Heart left ventricle (tissue), 16 donors: Measurements from ENCODE around the gene ARHGAP15. TPM values are rescaled to one million over a fixed set of nuclear protein-coding genes. Genes with fewer than 3 reads are reported as not detected.

Source experiments
- ATAC-seq, 4 donors: fragments of 200-7000 bp; cut with Tn5 transposase; one replicate each; pipeline ENCODE4 v1.9.1; 2020 to 2022; ENCODE audit warnings: moderate library complexity in 4 of 4, mild to moderate bottlenecking in 3 of 4, moderate number of reproducible peaks in 1 of 4
- DNase-seq, 5 donors: peaks; one replicate each; pipeline ENCODE4 v3.0.0-alpha.2; 2020
- H3K27ac ChIP-seq, 12 donors: fragments of 200-600 bp; sonication (generic) in 4 of 12; one replicate each; pipeline versions ENCODE4 v1.5.0 to v1.8.0; 2016 to 2022; ENCODE audit warnings: mild to moderate bottlenecking in 2 of 12
- H3K27me3 ChIP-seq, 9 donors: fragments of 200-600 bp; sonication (generic) in 2 of 9; one replicate each; pipeline versions ENCODE4 v1.5.1 to v1.8.0; 2016 to 2022; ENCODE audit warnings: mild to moderate bottlenecking in 3 of 9
- H3K36me3 ChIP-seq, 9 donors: fragments of 200-600 bp; sonication (generic) in 2 of 9; one replicate each; pipeline versions ENCODE4 v1.5.0 to v1.8.0; 2018 to 2022; ENCODE audit warnings: mild to moderate bottlenecking in 2 of 9
- H3K4me1 ChIP-seq, 12 donors: fragments of 200-600 bp; sonication (generic) in 4 of 12; one replicate each; pipeline versions ENCODE4 v1.5.0 to v1.8.0; 2016 to 2022; ENCODE audit warnings: mild to moderate bottlenecking in 3 of 12
- H3K4me3 ChIP-seq, 12 donors: fragments of 200-600 bp; sonication (generic) in 4 of 12; one replicate each; pipeline versions ENCODE4 v1.5.0 to v1.8.0; 2017 to 2022; ENCODE audit warnings: mild to moderate bottlenecking in 9 of 12, moderate library complexity in 4 of 12
- H3K9me3 ChIP-seq, 12 donors: fragments of 200-600 bp; sonication (generic) in 4 of 12; one replicate each; pipeline versions ENCODE4 v1.5.0 to v1.8.0; 2016 to 2022; ENCODE audit warnings: mild to moderate bottlenecking in 1 of 12
- POLR2A ChIP-seq, 2 donors: fragments of 450-650 bp; IDR thresholded peaks; one replicate each; pipeline ENCODE4 v1.6.1; 2017; ENCODE audit warnings: antibody characterized with exemption in 2 of 2, mild to moderate bottlenecking in 2 of 2, moderate library complexity in 2 of 2
- WGBS, 4 donors: extraction: QIAGEN DNeasy Blood & Tissue Kit in 2 of 4; methylation state at CpG; one replicate each; pipeline versions ENCODE4 v1.1.5 to v1.1.7; 2013 to 2018; 5-methylcytosine and 5-hydroxymethylcytosine counted together
- intact Hi-C, 10 donors: fragments of 100-400 bp; cut with DNase I; formaldehyde crosslinking; loops; one replicate each; pipeline versions ENCODE4 v1.11.1 to v1.14.2; 2022
- polyA plus RNA-seq, 2 donors: library from polyadenylated mRNA; stranded (reverse); fragments of 200-250 nt; gene quantifications; one replicate each; pipeline ENCODE4 v1.2.3, GENCODE V29; 2013
- total RNA-seq, 9 donors: library from RNA; depleted of rRNA in 2 of 9; stranded (reverse); fragments of >200 nt in 2 of 9; fragmentation: NEBNext Ultra II Directional in 3 of 9; extraction: Animal tissue kit (Norgen Biotek cat#: 25700) in 3 of 9; gene quantifications; one replicate each; pipeline versions ENCODE4 v1.1.0 to v1.2.4, GENCODE V29; 2016 to 2023
- TF ChIP-seq, protein P1 (sequence below), 12 donors: fragments of 200-600 bp; sonication (generic) in 4 of 12; IDR thresholded peaks; one replicate each; pipeline versions ENCODE4 v1.5.0 to v1.8.0; 2018 to 2022; ENCODE audit warnings: antibody characterized with exemption in 12 of 12, mild to moderate bottlenecking in 5 of 12
- donor health status: ischemic (EF 13 %, LVEDD 7.1; RV severe dilation, severe dysfunction).
- donor health status: healthy with polysubstance abuse.
- donor health status: DM: no; HTN: yes; CAD: no.
- donor health status: DM: no; HTN: no; CAD: no.
- donor health status: ischemic (EF 25% LVEDD 6.9; RV normal size, moderate dysfunction).
- donor health status: ischemic (EF 25% LVEDD 5.7; RV mildly dilated, moderate dysfunction).
- donor health status: healthy.
- donor health status: DM: yes; HTN: yes; CAD: no.
- donor health status: ischemic (EF 35%, LVEDD 5.7; RV mildly dilated, moderate dysfunction).
- donor health status: nonischemic (EF 11% LVEDD 7.7; RV severe dilation, severe dysfunction).
- donor health status: DM: yes; HTN: yes; CAD: no.
- donor health status: PGD.
- donor health status: ischemic (EF 29% LVEDD 5.4; RV normal size, mild dysfunction).
- donor health status: nonischemic (EF 23%, LVEDD 6.1; RV moderate dilation, normal function).

ARHGAP15 gene
- total and polyA plus RNA-seq, 11 donors = 1.3 to 8.7 (median 3.3) TPM

DNA sequence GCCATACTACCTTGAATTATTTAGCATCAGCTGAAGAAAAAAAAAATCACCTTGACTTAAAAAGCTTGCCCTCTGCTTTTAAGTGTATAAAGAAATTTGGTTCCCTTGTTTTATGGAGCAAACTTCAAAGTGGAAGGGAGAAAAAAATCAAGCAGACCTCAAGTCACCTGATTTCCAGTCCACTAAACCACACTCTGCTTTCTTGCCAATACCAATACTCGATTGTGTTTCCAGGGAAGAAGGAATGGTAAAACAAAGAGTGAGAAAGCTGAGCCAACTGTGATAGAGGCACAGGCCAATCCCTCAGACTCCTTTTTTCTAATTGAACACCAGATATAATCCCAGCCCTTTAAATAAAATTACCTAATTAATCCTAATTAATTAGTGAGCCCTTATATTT is 587.3 kb downstream of the ARHGAP15 start:
- H3K36me3 ChIP-seq = no peaks in the 10 kb centered on the region
- no peak for TF ChIP-seq POLR2A (IDR thresholded peaks at IDR 0.05)
- TF ChIP-seq, protein P1, sequence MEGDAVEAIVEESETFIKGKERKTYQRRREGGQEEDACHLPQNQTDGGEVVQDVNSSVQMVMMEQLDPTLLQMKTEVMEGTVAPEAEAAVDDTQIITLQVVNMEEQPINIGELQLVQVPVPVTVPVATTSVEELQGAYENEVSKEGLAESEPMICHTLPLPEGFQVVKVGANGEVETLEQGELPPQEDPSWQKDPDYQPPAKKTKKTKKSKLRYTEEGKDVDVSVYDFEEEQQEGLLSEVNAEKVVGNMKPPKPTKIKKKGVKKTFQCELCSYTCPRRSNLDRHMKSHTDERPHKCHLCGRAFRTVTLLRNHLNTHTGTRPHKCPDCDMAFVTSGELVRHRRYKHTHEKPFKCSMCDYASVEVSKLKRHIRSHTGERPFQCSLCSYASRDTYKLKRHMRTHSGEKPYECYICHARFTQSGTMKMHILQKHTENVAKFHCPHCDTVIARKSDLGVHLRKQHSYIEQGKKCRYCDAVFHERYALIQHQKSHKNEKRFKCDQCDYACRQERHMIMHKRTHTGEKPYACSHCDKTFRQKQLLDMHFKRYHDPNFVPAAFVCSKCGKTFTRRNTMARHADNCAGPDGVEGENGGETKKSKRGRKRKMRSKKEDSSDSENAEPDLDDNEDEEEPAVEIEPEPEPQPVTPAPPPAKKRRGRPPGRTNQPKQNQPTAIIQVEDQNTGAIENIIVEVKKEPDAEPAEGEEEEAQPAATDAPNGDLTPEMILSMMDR (IDR thresholded peaks at IDR 0.05) = no peak
- no peak for DNase-seq
- ATAC-seq = no peak
- WGBS, 4 donors = 49 to 62% (median 52%) methylated on average over 1 of the region's 1 CpG
- H3K4me3 ChIP-seq = no peak overlapping the region
- intact Hi-C loops = loop anchor here in 1 of 10 donors (10.0 kb wide), 1 partner anchor 282 kb away; no protein-coding TSS in a partner anchor
- peaks cover 0 to 4% (median 0%) of the 10 kb centered on the region in 12 donors for H3K9me3 ChIP-seq
- H3K27me3 ChIP-seq = no peaks in the 10 kb centered on the region
- H3K4me1 ChIP-seq = peaks cover 0 to 10% (median 3%) of the 10 kb centered on the region in 12 donors
- H3K27ac ChIP-seq = no peak overlapping the region

DNA sequence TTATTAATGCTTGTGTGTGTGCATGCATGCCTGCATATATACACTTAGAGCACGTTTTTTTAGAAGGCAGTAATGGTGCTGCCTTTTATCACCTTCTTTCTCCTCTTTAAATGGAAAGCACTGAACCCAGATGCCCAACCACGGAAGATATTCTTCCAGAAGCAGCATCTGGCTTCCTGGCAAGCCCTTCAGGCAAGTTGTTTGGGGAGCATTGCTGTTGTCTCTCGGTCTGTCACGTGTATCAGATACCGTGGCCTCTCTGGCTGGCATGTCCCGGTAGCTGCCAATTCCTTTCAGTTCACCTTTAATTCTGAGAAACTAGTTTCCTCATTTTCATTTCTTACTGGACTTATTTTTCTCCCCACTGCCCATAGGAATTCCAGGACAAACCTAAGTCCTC is 587.8 kb downstream of the ARHGAP15 start:
- intact Hi-C loops = loop anchor here in 1 of 10 donors (10.0 kb wide), 1 partner anchor 282 kb away; no protein-coding TSS in a partner anchor
- Histone ChIP-seq H3K4me1 (peaks cover 0 to 10% (median 3%) of the 10 kb centered on the region in 12 donors), H3K36me3 (no peaks in the 10 kb centered on the region), H3K27ac (peak overlapping the region in 1 of 12 donors; percentile 15), H3K27me3 (no peaks in the 10 kb centered on the region), H3K9me3 (no peaks in the 10 kb centered on the region), H3K4me3 (peak overlapping the region in 9 of 12 donors; percentile 0 to 33 (median 14))
- no peak for ATAC-seq
- TF ChIP-seq, protein P1 (IDR thresholded peaks at IDR 0.05) = no peak
- no peak for TF ChIP-seq POLR2A (IDR thresholded peaks at IDR 0.05)
- 13 to 24% (median 18%) methylated on average over 6 of the region's 6 CpGs for WGBS, 4 donors
- DNase-seq = no peak

DNA sequence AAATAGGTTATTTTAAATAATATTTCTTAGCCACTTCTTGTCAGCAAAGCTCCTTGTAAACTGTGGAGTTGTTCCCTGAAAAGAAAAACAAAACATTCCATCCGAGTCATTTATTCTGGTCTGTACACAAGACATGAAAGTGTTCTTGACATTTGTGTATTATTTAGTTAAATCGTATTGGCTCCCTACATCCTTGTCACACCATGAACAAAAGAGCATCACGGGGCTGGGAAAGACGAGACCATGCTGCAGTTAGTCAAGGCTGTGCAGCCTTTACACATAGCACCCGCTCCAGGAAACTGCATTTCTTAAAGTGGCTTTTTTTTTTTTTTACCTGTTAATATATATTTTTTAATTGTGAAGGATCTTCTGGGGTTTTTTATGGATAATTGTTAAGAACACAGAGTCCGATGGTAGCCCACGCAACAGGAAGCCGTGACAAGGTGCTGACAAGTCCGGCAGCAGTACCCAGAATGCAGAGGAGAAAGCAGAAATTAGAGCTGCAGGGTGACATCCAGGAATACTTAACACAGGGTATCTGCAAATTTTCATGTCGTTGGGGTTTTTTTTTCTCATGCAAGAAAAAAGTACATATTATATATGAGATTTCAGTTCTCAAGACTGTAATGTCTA is 588.4 kb downstream of the ARHGAP15 start:
- H3K4me3 ChIP-seq = peak overlapping the region in 8 of 12 donors; percentile 0 to 33 (median 14)
- DNase-seq (no peak), ATAC-seq (no peak)
- no peaks in the 10 kb centered on the region for H3K27me3 ChIP-seq
- WGBS, 4 donors = 39 to 56% (median 49%) methylated on average over 10 of the region's 10 CpGs
- intact Hi-C loops = loop anchor here in 1 of 10 donors (10.0 kb wide), 1 partner anchor 283 kb away; no protein-coding TSS in a partner anchor
- TF ChIP-seq, protein P1 (IDR thresholded peaks at IDR 0.05) = no peak
- no peak for TF ChIP-seq POLR2A (IDR thresholded peaks at IDR 0.05)
- H3K4me1 ChIP-seq = peaks cover 0 to 10% (median 3%) of the 10 kb centered on the region in 12 donors
- no peaks in the 10 kb centered on the region for H3K9me3 ChIP-seq
- H3K36me3 ChIP-seq = no peaks in the 10 kb centered on the region
- H3K27ac ChIP-seq = no peak overlapping the region

DNA sequence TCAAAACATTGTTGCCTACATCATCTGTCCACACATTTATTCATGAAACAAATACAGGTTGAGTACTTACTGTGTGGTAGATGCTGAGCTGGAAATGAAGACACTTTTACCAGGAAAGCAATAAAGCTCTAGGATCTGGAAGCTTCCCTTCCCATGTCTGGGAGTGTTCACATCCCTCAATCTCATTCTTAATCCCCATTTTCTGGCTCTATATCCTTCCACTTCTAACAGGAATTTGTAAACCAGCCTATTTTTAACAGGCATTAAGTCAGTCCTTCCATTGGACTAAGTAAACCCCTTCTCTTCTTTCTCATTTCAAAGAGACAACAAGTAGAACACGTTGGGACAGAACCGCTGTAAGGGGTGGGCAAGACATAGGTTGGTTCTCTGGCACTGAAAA is 589.5 kb downstream of the ARHGAP15 start:
- no peak overlapping the region for H3K4me3 ChIP-seq
- TF ChIP-seq, protein P1 (IDR thresholded peaks at IDR 0.05) = no peak
- TF ChIP-seq POLR2A (IDR thresholded peaks at IDR 0.05) = no peak
- H3K36me3 ChIP-seq = no peaks in the 10 kb centered on the region
- intact Hi-C loops = loop anchor here in 1 of 10 donors (10.0 kb wide), 1 partner anchor 284 kb away; no protein-coding TSS in a partner anchor
- no peak overlapping the region for H3K27ac ChIP-seq
- DNase-seq = no peak
- ATAC-seq = no peak
- peaks cover 0 to 10% (median 3%) of the 10 kb centered on the region in 12 donors for H3K4me1 ChIP-seq
- H3K27me3 ChIP-seq = no peaks in the 10 kb centered on the region
- 78 to 91% (median 85%) methylated on average over 2 of the region's 2 CpGs for WGBS, 4 donors
- no peaks in the 10 kb centered on the region for H3K9me3 ChIP-seq
